ENCODE data around the gene PITRM1.

PITRM1 gene

GRCh38 chr10:3136763-3137611 is 35.6 kb downstream of the PITRM1 start:
- no peak for DNase-seq

- DNase-seq, result no peak
Measured at GRCh38 chr10:3136336-3136735, 36.2 kb downstream of the PITRM1 start.

DNA sequence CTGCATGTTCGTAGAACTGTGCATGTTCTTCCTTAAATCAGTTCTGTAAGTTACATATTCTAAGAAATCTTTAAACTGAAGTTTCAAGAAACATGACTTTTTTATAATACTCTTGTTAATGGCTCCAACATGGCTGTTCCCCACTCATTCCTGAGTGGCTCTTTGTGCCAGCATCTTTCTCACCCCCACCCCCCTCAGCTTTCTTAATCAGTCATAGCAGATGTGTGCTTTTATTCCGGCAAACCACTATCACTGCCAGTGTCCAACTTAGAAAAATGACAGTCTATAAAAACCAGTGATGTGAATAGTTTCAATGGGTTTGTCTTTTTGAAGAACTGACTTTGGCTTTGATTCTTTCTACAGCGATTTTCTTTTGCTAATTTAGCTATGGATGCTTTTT is 37.6 kb downstream of the PITRM1 start:
- DNase-seq, result no peak

- no peak for DNase-seq
Measured at GRCh38 chr10:3133948-3134347, 38.6 kb downstream of the PITRM1 start.

DNA sequence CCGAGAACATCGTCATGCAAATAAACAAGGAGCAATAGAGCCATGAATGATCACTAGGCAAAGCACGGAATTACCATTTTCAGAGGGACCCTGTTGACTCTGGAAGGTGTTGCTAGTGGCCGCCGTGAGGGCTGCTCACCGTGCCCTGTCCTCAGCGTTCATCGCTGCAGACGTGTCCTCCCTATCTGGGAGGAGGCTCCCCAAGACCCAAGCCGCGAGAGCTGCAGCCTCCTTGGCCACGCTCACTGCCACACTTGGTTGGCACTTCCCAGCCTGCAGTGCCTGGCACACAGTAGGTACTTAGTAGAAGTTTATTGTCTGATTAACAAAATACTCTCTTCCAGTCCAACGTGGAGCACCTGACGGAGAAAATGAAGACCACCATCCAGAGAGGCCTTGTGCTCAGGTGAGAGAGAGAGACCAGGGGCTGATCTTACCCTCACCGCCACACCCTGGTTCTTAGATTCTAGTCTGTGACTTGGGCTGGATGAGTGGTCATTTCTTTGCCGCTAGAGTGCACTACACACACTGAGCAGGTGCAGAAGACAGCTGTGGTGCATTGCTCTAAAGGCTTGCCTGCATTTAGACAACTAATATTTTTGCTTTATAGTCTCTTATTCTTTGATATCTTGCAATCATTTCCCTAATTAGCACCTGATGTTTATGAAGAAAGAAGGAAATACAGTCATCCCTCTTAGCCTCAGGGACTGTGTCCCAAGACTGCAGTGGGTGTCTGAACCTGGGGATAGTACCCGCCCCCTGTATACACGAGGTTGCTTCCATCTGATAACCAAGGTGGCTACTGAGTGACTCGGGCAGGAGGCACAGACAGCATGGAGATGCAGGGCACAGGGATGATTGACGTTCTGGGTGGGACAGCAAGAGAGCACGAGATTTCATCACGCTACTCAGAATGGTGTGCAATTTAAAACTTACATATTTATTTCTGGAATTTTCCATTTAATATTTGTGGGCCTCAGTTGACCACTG is 40.3 kb downstream of the PITRM1 start:
- DNase-seq, result no peak

GRCh38 chr10:3131098-3131497 is 41.5 kb downstream of the PITRM1 start:
- no peak for DNase-seq

DNA sequence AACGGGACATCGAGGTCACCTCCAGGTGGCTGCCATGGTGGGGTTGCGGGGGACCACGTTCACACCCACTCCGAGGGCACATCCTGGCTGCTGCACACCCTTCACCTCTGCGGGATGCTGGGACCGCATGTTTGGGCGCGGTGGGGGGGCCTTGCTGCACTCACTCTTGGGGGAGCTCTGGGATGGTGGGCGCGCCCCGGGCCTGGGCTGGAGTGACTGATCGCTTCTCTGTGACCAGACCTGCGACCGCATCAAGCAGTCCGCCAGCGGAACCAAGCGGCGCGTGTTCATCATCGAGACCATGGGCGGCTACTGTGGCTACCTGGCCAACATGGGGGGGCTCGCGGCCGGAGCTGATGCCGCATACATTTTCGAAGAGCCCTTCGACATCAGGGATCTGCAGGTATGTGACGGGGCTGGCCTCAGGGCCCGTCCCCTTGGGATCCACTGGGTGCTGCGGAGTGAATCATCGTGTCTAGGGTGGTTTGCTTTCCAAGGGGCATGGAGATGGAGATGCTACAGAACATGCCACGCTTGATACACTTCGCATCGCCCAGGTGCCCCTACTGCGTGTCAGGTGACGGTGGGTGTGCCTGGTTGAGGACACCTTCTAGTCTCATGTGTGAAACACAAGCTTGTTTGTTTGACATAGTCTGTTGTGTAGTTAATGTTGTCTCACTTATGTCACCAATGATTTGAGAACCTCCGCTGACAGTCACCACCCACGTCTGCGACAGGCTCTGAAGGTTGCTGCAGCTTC is 42.8 kb downstream of the PITRM1 start:
- DNase-seq, result no peak

DNA sequence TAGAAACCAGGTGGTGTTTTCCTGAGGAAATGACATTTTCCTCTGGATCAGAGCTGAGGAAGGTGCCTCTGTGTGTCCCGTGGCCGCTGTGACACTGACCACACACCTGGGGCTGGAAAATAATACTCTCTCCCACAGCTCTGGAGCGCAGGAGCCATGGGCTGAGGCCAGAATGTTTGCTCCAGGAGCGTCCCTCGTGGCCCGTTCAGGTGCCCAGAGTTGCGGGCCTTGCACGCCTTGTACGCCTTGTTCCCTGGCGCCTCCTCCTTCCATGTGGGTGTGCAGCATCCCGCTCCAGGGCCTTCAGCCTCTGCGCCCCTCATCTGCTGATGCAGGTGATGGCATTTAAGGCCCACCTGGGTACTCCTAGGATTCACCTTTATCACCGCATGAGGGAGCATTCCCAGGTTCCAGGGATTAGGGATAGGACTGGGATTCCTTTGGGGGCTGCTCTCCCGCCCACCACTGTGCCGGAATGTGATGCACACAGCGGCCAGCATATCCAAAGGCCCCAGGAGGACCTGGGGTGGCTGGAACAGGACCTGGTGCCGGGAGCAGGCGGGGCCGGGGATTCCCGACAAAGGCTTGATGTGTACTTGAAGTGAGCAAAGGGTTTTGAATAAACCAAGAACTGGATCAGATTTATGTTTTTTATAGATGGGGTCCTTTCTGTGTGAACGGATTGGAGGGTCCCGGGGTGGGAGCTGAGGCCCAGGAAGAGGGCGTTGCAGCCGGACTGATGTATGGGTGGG is 44.0 kb downstream of the PITRM1 start:
- DNase-seq, result no peak

DNA sequence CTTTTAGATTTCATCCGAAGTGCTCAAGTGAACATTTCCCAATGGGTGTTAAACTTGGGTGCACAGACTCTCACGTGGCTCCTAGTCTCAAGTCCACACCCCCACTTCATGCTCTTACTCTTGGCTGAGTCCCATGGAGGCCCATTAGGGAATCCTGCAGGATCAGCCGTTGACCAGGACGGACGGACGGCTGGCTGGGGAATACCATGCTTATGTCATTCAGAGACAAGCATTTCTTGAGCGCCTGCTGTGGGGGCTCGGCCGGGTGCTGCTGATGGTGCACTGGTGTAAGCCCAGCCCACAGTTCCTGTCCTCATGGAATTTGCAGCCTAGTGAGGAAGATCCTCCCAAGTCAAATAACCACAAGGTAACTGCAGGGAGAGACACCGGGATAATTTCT is 44.7 kb downstream of the PITRM1 start:
- no peak for DNase-seq

DNA sequence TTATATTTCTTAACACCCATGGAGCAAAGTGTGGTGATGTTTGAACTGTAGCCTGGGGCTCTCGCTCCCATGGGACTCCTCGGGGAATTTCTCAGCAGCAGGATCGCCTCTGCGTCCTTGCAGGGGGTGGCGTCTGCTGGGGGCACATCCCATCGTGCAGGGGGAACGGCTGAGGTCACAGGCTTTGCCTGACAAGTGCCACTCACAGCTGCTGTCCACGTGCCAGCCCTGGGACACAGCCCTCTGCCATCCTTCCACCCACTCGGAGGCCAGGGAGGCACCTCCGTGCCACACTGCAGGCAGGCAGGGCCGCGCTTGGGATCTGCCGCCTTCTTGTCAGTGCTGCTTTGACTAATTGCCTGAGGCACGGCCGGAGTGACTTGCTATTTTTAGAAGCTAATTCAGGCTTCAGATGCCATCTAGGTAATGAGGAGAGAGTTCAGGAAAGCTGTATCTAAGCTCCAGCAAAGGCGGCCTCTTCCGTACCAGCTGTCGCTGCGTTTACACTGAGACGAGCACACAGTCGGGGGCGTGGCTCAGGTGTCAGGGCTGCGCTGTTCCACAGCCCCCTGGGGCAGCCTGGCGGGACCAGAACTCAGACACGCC is 45.7 kb downstream of the PITRM1 start:
- no peak for DNase-seq

GRCh38 chr10:3126249-3126648 is 46.3 kb downstream of the PITRM1 start:
- no peak for DNase-seq

GRCh38 chr10:3125527-3126170 is 46.9 kb downstream of the PITRM1 start:
- no peak for DNase-seq

DNA sequence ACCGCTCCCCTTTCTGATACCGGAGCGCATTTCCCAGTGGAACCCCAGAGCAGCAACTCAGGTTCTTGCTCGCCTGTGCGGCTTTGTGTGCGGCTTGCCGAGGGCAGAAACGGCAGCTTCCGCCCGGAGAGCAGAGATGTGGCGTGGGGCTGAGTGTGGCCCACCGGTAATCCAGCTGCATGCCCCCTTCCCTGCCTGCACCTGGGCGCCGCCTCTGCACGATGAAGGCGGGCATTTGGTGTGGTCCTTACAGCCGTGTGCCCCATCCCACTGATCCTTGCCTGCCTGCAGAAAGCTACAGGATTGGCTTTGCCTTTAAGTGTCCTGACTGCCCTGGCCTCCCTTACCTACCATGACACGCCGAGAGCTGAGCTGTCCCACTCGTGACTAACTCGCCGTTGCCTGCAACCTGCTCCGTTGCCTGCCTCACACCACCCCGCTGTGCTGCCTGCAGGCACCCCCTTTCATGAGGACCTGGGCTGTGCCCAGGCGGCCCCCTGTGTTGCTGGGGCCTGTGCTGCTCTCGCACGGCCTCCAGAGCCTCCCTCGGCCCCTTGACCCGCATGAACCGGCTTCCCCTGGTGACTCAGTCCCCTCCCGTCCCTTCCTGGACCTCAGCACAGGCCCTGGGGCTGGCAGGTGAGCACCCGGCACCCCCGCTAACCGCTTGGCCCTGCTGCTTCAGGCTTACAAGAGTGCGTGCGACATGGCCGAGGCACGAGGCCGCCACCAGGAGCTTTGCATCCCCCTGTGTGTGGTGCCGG is 48.0 kb downstream of the PITRM1 start:
- no peak for DNase-seq

DNA sequence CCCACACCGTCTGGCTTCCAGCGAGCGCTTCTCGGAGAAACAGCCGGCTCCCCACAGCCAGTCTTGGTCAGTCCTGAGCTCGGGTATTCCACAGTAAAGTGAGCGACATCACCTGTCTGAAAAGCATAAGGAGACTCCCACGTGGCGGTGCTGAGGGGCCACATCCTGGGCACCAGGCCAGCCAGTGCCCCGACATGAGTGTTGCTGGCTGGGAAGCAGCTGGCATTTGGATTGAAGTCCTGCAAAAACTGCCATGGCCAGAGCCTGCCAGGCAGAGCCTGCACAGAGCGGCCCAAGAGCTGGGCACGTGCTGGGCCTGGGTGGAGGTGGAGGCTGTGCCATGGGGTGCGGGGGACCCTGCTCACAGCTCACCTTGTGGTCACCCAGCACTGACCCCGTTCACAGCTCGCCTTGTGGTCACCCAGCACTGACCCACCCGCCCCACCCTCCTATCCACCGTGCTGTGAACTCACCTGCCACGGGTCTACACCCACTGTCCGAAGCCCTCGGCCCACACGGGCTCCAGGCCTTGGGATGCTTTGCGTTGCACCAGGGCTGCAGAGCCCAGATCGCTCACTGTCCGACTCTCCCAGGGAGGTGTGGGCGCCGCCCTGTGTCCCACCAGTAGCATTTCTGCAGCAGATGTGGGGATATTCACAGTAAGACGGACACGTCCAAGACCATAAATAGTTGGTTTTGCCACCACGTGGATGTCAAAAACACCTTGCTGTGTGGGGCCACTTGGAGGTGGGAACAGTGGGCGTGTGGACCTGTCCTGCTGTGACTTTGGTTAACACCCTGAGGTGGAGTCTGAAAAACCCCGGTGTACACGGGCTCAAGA is 48.8 kb downstream of the PITRM1 start:
- no peak for DNase-seq

DNA sequence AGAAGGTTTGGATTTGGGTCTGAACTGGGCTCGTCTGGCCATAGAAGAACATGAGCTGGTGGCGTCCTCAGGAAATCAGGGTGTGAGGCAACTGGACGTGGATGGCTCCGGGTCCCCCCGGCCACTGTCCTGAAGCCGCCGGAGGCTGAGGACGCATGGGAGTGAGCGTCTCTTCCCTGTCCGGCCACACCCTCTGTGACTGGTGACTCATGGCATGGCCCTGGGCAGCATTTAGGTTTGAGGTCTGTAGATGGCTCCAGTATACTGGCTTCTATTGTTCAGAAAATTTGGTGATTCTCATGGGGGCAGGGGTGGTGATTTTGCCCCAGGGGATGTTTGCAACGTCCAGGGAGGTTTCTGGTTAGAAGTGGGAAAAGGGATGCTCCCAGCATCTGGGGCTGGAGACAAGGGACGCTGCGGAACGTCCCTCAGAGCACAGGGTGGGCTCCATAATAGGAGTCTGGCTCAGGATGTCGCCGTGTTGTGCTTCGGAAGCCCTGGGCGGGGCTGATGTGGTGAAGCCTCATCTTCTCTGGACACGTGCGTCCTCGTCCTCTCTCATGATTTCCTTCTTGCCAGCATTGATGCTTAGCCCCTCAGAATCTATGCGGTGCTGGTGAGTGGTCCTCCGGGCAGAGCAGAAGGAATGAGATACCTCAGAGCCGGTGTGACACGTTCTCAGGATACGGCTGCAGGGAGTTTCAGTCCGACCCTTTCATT is 49.9 kb downstream of the PITRM1 start:
- DNase-seq, result no peak

GRCh38 chr10:3122034-3122433 is 50.5 kb downstream of the PITRM1 start:
- DNase-seq, result no peak

GRCh38 chr10:3119796-3120459 is 52.7 kb downstream of the PITRM1 start:
- no peak for DNase-seq

DNA sequence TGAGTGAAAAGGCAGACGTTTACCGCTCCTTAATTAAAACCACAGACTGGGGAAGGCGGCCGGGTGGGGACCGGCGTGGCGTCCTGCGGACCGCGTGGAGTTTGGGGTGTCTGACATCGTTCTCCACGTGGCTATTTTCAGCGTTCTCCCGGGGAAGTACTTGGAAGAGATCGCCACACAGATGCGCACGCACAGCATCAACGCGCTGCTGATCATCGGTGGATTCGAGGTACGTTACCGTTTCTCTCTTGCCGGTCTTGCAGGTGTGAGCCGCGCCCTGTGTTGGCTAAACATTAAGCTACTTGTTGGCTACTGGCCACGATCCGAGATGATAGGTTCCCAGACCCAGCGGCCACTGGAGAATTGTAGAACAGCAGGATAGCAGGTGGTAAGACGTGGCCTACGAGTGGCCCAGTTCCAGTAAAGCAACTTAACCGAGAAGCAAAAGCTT is 53.9 kb downstream of the PITRM1 start:
- no peak for DNase-seq

Data from inflammatory macrophage treated with lipopolysaccharide for 1 hour (primary cell).